ENCODE measurements around the gene UBR2.

GRCh38 chr6:42715871-42716270, 152.0 kb downstream of the UBR2 start:
- TF ChIP-seq NFRKB (IDR thresholded peaks at IDR 0.05; ENCODE audit: low read depth) (no peak), SREBF2 (CRISPR knock-in tag; IDR thresholded peaks at IDR 0.05) (no peak), TGIF2 (CRISPR knock-in tag; IDR thresholded peaks at IDR 0.05) (no peak), BRCA1 (IDR thresholded peaks at IDR 0.05) (no peak), BRCA1 (CRISPR knock-in tag; IDR thresholded peaks at IDR 0.05) (no peak), FOSL1 (tag; conservative IDR thresholded peaks at IDR 0.05) (no peak), MYNN (IDR thresholded peaks at IDR 0.05) (no peak), MYNN (CRISPR knock-in tag; IDR thresholded peaks at IDR 0.05) (no peak), POLR2A (conservative IDR thresholded peaks at IDR 0.05) (no peak), RBM39 (optimal IDR thresholded peaks at IDR 0.05; ENCODE audit: low read depth, low read length) (no peak), PRMT5 (CRISPR knock-in tag; IDR thresholded peaks at IDR 0.05) (no peak), GABPA (tag; conservative IDR thresholded peaks at IDR 0.05; ENCODE audit: low read depth) (no peak)
- TF ChIP-seq, protein P1, sequence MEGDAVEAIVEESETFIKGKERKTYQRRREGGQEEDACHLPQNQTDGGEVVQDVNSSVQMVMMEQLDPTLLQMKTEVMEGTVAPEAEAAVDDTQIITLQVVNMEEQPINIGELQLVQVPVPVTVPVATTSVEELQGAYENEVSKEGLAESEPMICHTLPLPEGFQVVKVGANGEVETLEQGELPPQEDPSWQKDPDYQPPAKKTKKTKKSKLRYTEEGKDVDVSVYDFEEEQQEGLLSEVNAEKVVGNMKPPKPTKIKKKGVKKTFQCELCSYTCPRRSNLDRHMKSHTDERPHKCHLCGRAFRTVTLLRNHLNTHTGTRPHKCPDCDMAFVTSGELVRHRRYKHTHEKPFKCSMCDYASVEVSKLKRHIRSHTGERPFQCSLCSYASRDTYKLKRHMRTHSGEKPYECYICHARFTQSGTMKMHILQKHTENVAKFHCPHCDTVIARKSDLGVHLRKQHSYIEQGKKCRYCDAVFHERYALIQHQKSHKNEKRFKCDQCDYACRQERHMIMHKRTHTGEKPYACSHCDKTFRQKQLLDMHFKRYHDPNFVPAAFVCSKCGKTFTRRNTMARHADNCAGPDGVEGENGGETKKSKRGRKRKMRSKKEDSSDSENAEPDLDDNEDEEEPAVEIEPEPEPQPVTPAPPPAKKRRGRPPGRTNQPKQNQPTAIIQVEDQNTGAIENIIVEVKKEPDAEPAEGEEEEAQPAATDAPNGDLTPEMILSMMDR (IDR thresholded peaks at IDR 0.05 in 2 of 3, conservative IDR thresholded peaks at IDR 0.05 in 1 of 3; ENCODE audit: insufficient read depth in 2 of 3, low read depth in 1 of 3, low read length in 3 of 3) = no peak
